ENCODE measurements around the gene DYNC1I1. TPM values are rescaled to one million over a fixed set of nuclear protein-coding genes. Genes with fewer than 3 reads are reported as not detected.

Gene DYNC1I1
- total RNA-seq, 1 donor from 2014 or later: 38.8 TPM

- Histone ChIP-seq H3K36me3 (no peaks in the 10 kb centered on the region), H3K4me1 (peaks cover 14% of the 10 kb centered on the region), H3K27me3 (ENCODE audit: low read depth) (no peaks in the 10 kb centered on the region), H3K4me3 (no peak overlapping the region), H3K27ac (replicated peaks) (no peak overlapping the region), H3K9me3 (replicated peaks) (no peaks in the 10 kb centered on the region)
- DNase-seq: no peak
- TF ChIP-seq, protein P1, sequence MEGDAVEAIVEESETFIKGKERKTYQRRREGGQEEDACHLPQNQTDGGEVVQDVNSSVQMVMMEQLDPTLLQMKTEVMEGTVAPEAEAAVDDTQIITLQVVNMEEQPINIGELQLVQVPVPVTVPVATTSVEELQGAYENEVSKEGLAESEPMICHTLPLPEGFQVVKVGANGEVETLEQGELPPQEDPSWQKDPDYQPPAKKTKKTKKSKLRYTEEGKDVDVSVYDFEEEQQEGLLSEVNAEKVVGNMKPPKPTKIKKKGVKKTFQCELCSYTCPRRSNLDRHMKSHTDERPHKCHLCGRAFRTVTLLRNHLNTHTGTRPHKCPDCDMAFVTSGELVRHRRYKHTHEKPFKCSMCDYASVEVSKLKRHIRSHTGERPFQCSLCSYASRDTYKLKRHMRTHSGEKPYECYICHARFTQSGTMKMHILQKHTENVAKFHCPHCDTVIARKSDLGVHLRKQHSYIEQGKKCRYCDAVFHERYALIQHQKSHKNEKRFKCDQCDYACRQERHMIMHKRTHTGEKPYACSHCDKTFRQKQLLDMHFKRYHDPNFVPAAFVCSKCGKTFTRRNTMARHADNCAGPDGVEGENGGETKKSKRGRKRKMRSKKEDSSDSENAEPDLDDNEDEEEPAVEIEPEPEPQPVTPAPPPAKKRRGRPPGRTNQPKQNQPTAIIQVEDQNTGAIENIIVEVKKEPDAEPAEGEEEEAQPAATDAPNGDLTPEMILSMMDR (IDR thresholded peaks at IDR 0.05; ENCODE audit: borderline replicate concordance): no peak
- intact Hi-C loops (cut with micrococcal nuclease): no loop called here
Measured at GRCh38 chr7:95972523-95972922, 200.2 kb downstream of the DYNC1I1 start.

GRCh38 chr7:95974108-95974507 lies 201.8 kb downstream of the DYNC1I1 start:
- no peak overlapping the region for H3K4me3 ChIP-seq
- intact Hi-C loops (cut with micrococcal nuclease): no loop called here

GRCh38 chr7:95976369-95977060 lies 204.2 kb downstream of the DYNC1I1 start:
- no peaks in the 10 kb centered on the region for H3K27me3 ChIP-seq (ENCODE audit: low read depth)
- TF ChIP-seq, protein P1 (IDR thresholded peaks at IDR 0.05; ENCODE audit: borderline replicate concordance): no peak
- H3K9me3 ChIP-seq (replicated peaks): no peaks in the 10 kb centered on the region
- intact Hi-C loops (cut with micrococcal nuclease): no loop called here
- peaks cover 23% of the 10 kb centered on the region for H3K4me1 ChIP-seq
- no peak overlapping the region for H3K27ac ChIP-seq (replicated peaks)
- H3K36me3 ChIP-seq: no peaks in the 10 kb centered on the region
- no peak overlapping the region for H3K4me3 ChIP-seq
- no peak for DNase-seq

More at GRCh38 chr7:95974108-95974507, 201.8 kb downstream of the DYNC1I1 start:
- Histone ChIP-seq H3K4me1 (peaks cover 23% of the 10 kb centered on the region), H3K27me3 (ENCODE audit: low read depth) (no peaks in the 10 kb centered on the region), H3K36me3 (no peaks in the 10 kb centered on the region), H3K9me3 (replicated peaks) (no peaks in the 10 kb centered on the region), H3K27ac (replicated peaks) (no peak overlapping the region)
- TF ChIP-seq, protein P1 (IDR thresholded peaks at IDR 0.05; ENCODE audit: borderline replicate concordance): no peak
- no peak for DNase-seq

DNA sequence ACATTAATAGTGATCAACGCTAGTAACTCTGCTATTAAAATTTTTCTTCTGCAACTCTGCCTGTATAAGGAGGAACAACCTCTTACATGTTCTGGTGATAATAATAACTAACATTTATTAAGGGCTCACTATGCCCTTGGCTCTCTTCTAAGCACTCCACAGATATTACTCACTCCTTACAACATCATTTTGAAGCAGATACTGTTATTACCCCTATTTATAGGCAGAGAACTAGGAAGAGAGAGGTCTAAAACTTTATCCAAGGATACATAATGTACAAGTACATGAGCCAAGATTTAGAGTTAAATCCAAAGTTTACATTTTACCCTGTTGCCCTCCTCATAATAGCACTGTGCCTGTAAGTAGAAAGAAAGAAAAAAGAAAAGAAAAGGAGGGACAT lies 205.6 kb downstream of the DYNC1I1 start:
- Histone ChIP-seq H3K4me1 (peaks cover 23% of the 10 kb centered on the region), H3K27ac (replicated peaks) (no peak overlapping the region), H3K4me3 (no peak overlapping the region), H3K9me3 (replicated peaks) (no peaks in the 10 kb centered on the region), H3K36me3 (no peaks in the 10 kb centered on the region), H3K27me3 (ENCODE audit: low read depth) (no peaks in the 10 kb centered on the region)
- intact Hi-C loops (cut with micrococcal nuclease): no loop called here
- TF ChIP-seq, protein P1 (IDR thresholded peaks at IDR 0.05; ENCODE audit: borderline replicate concordance): no peak
- no peak for DNase-seq

DNA sequence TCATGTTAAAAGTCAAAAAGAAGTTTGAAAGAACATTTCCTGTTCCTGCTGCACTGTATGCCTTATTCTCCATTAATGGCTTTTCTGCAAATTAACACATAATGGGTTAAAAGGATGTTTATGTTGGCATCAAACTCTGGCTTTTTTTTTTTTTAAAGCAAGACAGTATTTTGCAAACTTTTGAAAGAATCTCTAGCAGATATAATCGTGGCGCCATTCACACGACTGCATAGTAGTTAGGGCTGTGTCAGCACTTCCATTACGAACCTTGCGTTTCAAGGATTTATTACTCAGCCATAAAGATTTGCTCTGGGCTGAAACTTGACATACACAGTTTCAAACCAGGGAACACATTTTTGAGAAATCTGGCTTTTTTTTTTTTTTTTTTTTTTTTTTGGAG lies 207.8 kb downstream of the DYNC1I1 start:
- TF ChIP-seq, protein P1 (IDR thresholded peaks at IDR 0.05; ENCODE audit: borderline replicate concordance): no peak
- no peak overlapping the region for H3K4me3 ChIP-seq
- intact Hi-C loops (cut with micrococcal nuclease): no loop called here

More for the DNA sequence above, 207.8 kb downstream of the DYNC1I1 start:
- H3K36me3 ChIP-seq: no peaks in the 10 kb centered on the region
- H3K27ac ChIP-seq (replicated peaks): peak overlapping the region; percentile 54
- DNase-seq: no peak
- H3K27me3 ChIP-seq (ENCODE audit: low read depth): no peaks in the 10 kb centered on the region
- peaks cover 20% of the 10 kb centered on the region for H3K4me1 ChIP-seq
- H3K9me3 ChIP-seq (replicated peaks): no peaks in the 10 kb centered on the region

Measured in left ventricle myocardium inferior (tissue), 1 donor.